MM.1S (cell line): ENCODE results near the gene WDR38.

Experiments
- EZH2 ChIP-seq: fragments of 300-600 bp; sonication (generic); optimal IDR thresholded peaks from 2 replicates; pipeline ENCODE3; 2017; ENCODE audit warnings: low read depth, mild to moderate bottlenecking, antibody characterized with exemption, low read length, mixed read lengths
- TF ChIP-seq, protein P1 (sequence below): fragments of 300-600 bp; sonication (generic); IDR thresholded peaks from 2 replicates; pipeline ENCODE4 v1.5.1; 2016; ENCODE audit warnings: antibody characterized with exemption, low read length, mixed read lengths

DNA sequence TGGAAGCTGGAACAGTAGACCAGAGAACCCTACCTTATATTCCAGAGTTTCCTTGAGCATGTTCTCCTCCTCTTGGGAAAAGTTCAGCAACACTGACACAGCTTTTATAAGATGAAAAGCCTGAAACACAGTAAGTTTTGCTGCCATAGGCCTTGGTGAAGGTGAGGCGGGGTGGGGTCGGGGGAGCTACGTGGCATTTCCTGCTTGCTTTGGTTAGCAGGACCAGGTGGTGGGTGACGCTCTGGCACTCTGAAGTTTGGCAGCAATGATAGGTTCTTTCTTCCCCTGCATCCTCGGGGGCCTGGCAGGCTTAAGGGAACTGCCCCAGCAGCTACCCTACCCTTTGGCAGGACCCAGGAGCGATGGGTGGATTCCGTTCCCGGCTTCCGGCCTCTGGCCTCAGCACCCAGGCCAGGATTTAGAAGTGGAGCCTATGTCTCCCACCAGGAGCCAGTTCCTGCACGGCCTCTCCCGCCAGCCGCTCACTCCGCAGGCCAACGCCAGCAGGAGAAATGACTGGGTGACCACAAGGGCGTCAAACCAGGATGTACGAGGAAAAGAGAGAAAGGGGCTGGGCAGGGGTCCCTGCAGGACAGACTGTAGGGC is 28.0 kb downstream of the WDR38 start:
- TF ChIP-seq, protein P1, sequence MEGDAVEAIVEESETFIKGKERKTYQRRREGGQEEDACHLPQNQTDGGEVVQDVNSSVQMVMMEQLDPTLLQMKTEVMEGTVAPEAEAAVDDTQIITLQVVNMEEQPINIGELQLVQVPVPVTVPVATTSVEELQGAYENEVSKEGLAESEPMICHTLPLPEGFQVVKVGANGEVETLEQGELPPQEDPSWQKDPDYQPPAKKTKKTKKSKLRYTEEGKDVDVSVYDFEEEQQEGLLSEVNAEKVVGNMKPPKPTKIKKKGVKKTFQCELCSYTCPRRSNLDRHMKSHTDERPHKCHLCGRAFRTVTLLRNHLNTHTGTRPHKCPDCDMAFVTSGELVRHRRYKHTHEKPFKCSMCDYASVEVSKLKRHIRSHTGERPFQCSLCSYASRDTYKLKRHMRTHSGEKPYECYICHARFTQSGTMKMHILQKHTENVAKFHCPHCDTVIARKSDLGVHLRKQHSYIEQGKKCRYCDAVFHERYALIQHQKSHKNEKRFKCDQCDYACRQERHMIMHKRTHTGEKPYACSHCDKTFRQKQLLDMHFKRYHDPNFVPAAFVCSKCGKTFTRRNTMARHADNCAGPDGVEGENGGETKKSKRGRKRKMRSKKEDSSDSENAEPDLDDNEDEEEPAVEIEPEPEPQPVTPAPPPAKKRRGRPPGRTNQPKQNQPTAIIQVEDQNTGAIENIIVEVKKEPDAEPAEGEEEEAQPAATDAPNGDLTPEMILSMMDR, result no peak
- TF ChIP-seq EZH2, result no peak
